Chondrocyte (in vitro differentiated cells): Measurements from ENCODE around the gene ZNF35. TPM values are rescaled to one million over a fixed set of nuclear protein-coding genes. Genes with fewer than 3 reads are reported as not detected.

ENCODE experiments used
- DNase-seq: peaks from one replicate; pipeline ENCODE4 v3.0.0; 2021; ENCODE audit warnings: mixed read lengths, low spot score
- H3K27ac Mint-ChIP-seq: one replicate; pipeline ENCODE4 v1.8.0; 2021; ENCODE audit warnings: mild to moderate bottlenecking, moderate library complexity, mixed read lengths; ENCODE audit not compliant: unreplicated experiment
- H3K27me3 Mint-ChIP-seq: 2 replicates; pipeline ENCODE4 v1.8.0; 2021; ENCODE audit warnings: low read depth, mixed read lengths
- H3K36me3 Mint-ChIP-seq: 2 replicates; pipeline ENCODE4 v1.8.0; 2021; ENCODE audit warnings: low read depth, mixed read lengths
- H3K4me1 Mint-ChIP-seq: 2 replicates; pipeline ENCODE4 v1.8.0; 2021; ENCODE audit warnings: low read depth, mild to moderate bottlenecking, mixed read lengths
- H3K4me3 Mint-ChIP-seq: one replicate; pipeline ENCODE4 v1.8.0; 2021; ENCODE audit warnings: mild to moderate bottlenecking, moderate library complexity, mixed read lengths; ENCODE audit not compliant: unreplicated experiment
- H3K9me3 Mint-ChIP-seq: 2 replicates; pipeline ENCODE4 v1.8.0; 2021; ENCODE audit warnings: low read depth, mixed read lengths
- long read RNA-seq: library from polyadenylated mRNA; stranded (forward); transcript quantifications from one replicate; pipeline ENCODE4 v2.0.0, GENCODE V29; 2021
- total RNA-seq: library from RNA; stranded (reverse); gene quantifications from 3 replicates; pipeline ENCODE4 v1.2.1, GENCODE V29; 2021
- TF ChIP-seq, protein P1 (sequence below): fragments of 200-600 bp; sonication (generic); IDR thresholded peaks from 2 replicates; pipeline ENCODE4 v1.5.0; 2021; ENCODE audit warnings: antibody characterized with exemption, mild to moderate bottlenecking, moderate library complexity

Gene ZNF35
- 10.5 to 15.3 TPM (median 14.8 TPM) in 3 replicates for total RNA-seq
- long read RNA-seq, partial matches to known transcripts: 0 of 7 reads
- long read RNA-seq, other reads (novel, unspliced or antisense): 0 of 7 reads

DNA sequence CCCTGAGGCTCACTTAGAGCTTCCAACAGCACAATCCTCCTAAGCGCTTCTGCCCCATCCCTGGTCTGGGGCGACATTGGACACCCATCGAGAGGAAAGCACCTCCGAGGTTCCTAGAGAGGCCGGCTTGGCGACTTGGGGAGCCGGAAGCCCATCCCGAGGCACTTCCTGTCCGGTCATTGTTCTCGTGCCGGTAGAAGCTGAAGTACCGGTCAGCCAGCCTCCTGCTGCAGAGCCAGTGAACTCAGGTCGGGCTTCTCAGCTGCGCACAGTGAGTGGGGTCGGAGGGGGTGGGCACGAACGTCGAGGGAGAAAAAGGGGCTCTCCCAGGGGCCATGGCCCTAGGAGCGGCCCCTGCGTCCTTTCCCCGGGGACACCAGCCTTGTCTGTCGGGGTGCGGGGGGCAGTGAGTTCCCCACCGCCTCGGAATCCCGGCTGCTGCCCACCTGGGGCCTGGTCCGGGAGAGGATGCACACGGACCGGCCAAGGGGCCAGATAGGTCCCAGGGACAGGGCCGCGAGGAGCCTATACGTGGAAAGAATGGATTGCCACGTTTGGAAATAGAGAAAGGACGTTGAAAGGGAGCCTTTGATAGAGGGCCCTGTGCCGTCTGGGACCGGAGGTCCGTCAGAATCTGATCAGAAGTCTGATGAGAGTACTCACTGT, at the start of gene ZNF35:
Gene ZNF35 (plus strand): TSS at position 169 of the 666 bp plus-strand sequence. CDS start 2,336 bp downstream, outside the sequence.
- H3K9me3 Mint-ChIP-seq: peaks cover under 1% of the 10 kb centered on the region
- TF ChIP-seq, protein P1, sequence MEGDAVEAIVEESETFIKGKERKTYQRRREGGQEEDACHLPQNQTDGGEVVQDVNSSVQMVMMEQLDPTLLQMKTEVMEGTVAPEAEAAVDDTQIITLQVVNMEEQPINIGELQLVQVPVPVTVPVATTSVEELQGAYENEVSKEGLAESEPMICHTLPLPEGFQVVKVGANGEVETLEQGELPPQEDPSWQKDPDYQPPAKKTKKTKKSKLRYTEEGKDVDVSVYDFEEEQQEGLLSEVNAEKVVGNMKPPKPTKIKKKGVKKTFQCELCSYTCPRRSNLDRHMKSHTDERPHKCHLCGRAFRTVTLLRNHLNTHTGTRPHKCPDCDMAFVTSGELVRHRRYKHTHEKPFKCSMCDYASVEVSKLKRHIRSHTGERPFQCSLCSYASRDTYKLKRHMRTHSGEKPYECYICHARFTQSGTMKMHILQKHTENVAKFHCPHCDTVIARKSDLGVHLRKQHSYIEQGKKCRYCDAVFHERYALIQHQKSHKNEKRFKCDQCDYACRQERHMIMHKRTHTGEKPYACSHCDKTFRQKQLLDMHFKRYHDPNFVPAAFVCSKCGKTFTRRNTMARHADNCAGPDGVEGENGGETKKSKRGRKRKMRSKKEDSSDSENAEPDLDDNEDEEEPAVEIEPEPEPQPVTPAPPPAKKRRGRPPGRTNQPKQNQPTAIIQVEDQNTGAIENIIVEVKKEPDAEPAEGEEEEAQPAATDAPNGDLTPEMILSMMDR: no peak

DNA sequence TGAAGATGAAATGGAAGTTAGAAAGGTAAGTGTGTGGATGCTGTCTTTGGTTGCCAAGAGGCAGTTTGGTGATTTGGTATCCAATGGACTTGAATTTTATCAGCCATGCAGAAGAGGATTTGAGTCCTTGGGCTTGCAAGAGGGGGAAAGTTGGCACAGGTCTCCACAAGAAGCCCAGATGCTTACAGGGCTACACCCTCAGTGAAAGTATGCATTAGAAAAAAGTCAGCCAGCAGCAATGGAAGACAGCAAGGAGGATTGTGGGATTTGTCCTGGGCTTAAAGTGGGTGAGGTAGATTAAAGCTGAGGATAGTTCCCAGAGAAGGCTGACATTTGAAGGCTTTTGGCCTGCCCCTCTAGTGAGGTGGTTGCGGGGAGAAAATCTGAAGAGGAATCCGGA, 46.8 kb upstream of the ZNF35 start:
- Mint-ChIP-seq H3K4me3 (no peak overlapping the region), H3K27me3 (no peaks in the 10 kb centered on the region), H3K4me1 (no peaks in the 10 kb centered on the region), H3K27ac (no peak overlapping the region), H3K9me3 (peaks cover 49% of the 10 kb centered on the region), H3K36me3 (peaks cover 35% of the 10 kb centered on the region)
- TF ChIP-seq, protein P1: no peak
- no peak for DNase-seq

More for the DNA sequence above, at the start of gene ZNF35:
- peak; percentile 91 for DNase-seq
- Mint-ChIP-seq H3K4me1 (peaks cover 21% of the 10 kb centered on the region), H3K27ac (peak within 1 kb of the TSS; percentile 95), H3K27me3 (no peaks in the 10 kb centered on the region), H3K36me3 (peaks cover 25% of the 10 kb centered on the region), H3K4me3 (peak within 1 kb of the TSS; percentile 88)

DNA sequence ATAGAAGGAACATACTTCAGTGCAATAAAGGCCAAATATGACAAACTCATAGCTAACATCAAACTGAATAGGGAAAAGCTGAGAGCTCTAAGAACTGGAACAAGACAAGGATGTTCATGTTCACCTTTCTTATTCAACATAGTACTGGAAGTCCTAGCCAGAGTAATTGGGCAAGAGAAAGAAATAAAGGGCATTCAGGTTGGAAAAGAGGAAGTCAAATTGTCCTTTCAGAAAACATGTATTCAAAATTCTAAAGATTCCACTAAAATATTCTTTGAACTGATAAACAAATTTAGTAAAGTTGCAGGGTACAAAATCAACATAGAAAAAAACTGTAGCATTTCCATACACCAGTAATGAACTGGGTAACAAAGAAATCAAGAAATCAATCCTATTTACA, 35.9 kb upstream of the ZNF35 start:
- TF ChIP-seq, protein P1: no peak
- Mint-ChIP-seq H3K27ac (no peak overlapping the region), H3K27me3 (no peaks in the 10 kb centered on the region), H3K4me1 (no peaks in the 10 kb centered on the region), H3K36me3 (peaks cover 11% of the 10 kb centered on the region), H3K9me3 (peaks cover 21% of the 10 kb centered on the region), H3K4me3 (no peak overlapping the region)
- DNase-seq: no peak

DNA sequence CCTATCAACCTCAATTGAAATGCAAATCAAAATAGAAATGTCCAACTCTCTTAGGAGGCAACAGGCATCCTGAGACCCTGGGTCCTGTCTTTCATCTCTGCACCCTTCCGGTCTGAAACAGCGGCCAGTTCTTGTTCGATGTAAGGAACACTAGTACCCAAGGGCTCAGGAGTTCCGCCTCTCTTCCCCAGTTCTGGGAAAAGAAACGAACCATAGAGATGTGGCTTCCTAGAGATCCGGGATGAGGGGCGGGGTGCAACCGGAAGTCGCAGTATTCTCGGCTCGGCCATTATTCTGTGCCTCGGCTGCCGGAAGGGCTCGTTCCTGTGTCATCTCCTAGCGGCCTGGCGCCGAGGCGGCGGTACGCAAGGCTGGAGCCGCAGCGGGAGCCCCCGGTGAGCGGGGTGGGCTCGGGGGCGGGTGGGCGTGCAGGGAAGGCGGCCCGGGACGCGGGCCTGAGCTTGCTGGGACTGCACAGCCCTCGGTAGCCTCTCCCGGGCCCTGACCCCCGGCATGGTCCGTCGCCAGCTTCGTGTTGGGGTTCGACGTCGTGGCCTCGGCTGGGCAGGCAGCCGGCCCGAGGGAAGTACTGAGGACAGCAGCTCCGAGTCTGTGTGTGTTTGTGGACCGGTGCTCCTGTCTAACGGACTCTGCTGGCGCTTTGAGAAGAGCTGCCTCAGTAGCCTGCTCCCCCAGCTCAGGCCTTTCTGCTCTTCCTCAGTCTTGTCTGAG, 23.6 kb upstream of the ZNF35 start, which contains the start of gene ZNF197:
Gene ZNF197 (plus strand): TSS at position 288 of the 732 bp plus-strand sequence. CDS start 4,119 bp downstream, outside the sequence.
- Mint-ChIP-seq H3K4me3 (peak within 1 kb of the TSS; percentile 88), H3K27me3 (no peaks in the 10 kb centered on the region), H3K9me3 (no peaks in the 10 kb centered on the region), H3K4me1 (peaks cover 34% of the 10 kb centered on the region), H3K36me3 (peaks cover 6% of the 10 kb centered on the region), H3K27ac (peak within 1 kb of the TSS; percentile 93)
- TF ChIP-seq, protein P1: peak; percentile 52
- peak; percentile 90 for DNase-seq

DNA sequence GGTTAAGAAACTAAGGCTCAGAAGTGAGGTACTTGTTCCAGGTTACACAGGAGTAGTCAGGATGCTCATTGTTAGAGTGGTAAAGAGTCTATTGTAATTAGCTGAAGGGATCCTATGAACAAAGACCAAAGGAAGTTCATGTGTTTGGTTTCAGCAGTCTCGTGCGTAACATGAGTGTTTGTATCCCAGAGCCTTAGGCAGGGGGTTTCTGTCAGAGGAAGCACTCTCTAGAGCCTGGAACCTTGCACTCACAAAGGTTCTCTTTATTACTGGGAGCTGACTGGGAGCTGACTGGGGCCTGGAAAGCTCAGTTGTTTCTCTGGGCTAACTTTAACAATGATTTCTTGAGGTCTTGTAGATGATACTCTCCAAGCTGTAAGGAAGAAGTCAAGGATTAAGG, 19.8 kb upstream of the ZNF35 start:
- peaks cover 30% of the 10 kb centered on the region for H3K4me1 Mint-ChIP-seq
- TF ChIP-seq, protein P1: no peak

More for the DNA sequence above, 19.8 kb upstream of the ZNF35 start:
- DNase-seq: no peak
- Mint-ChIP-seq H3K4me3 (no peak overlapping the region), H3K36me3 (peaks cover 17% of the 10 kb centered on the region), H3K9me3 (no peaks in the 10 kb centered on the region), H3K27ac (no peak overlapping the region), H3K27me3 (no peaks in the 10 kb centered on the region)
